PC-9 (cell line): ENCODE results near the gene SEMA4F.

Source experiments
- CTCF ChIP-seq: fragments of 200-600 bp; sonication (generic); conservative IDR thresholded peaks from 2 replicates; pipeline ENCODE4 v1.6.1; 2017; ENCODE audit warnings: mixed run types, antibody characterized with exemption, mild to moderate bottlenecking, moderate library complexity
- EZH2 ChIP-seq: fragments of 200-600 bp; sonication (generic); IDR thresholded peaks from 2 replicates; pipeline ENCODE4 v1.8.0; 2017; ENCODE audit warnings: antibody characterized with exemption, low read depth

- TF ChIP-seq EZH2, result no peak
- no peak for TF ChIP-seq CTCF
Observed at GRCh38 chr2:74691929-74692328, 37.9 kb downstream of the SEMA4F start.
